CD4-positive, alpha-beta T cell (primary cell): ENCODE data around the gene PLXND1. TPM values are rescaled to one million over a fixed set of nuclear protein-coding genes. Genes with fewer than 3 reads are reported as not detected.

Experiments
- ATAC-seq: fragments of 200-7000 bp; cut with Tn5 transposase; one replicate; pipeline ENCODE4 v1.10.0; 2022; ENCODE audit warnings: mild to moderate bottlenecking; ENCODE audit not compliant: poor library complexity
- CTCF ChIA-PET: fragments of 350-600 bp; sonication (Branson Sonifier 250); formaldehyde crosslinking; loops from one replicate; lab custom pipeline; 2021; ENCODE audit warnings: antibody characterized with exemption, inconsistent platforms; lab: Charles Lee
- POLR2A ChIA-PET: fragments of 350-600 bp; sonication (Branson Sonifier 250); formaldehyde crosslinking; loops from one replicate; lab custom pipeline; 2021; ENCODE audit warnings: antibody characterized with exemption, inconsistent platforms; lab: Charles Lee
- DNase-seq, 14 experiments: peaks; one replicate each; pipeline ENCODE4 v3.0.0-alpha.2; 2013 to 2020; ENCODE audit warnings: mixed read lengths in 2 of 14
- H3K27ac ChIP-seq, 2 donors: one replicate each; pipeline versions ENCODE4 v1.5.1 to v1.7.0; 2013; ENCODE audit warnings: low read length in 2 of 2, low read depth in 1 of 2, mild to moderate bottlenecking in 1 of 2
- H3K27me3 ChIP-seq, 2 experiments: 1 replicate in 1 of 2; 2 replicates in 1 of 2; pipeline versions ENCODE4 v1.6.1 to v1.7.0; 2013; ENCODE audit warnings: low read length in 2 of 2, control low read depth in 1 of 2, mild to moderate bottlenecking in 1 of 2, moderate library complexity in 1 of 2; ENCODE audit not compliant: insufficient read depth in 2 of 2, control insufficient read depth in 1 of 2
- H3K36me3 ChIP-seq: one replicate; pipeline ENCODE4 v1.6.1; 2013; ENCODE audit warnings: low read length, control low read depth; ENCODE audit not compliant: insufficient read depth
- H3K4me1 ChIP-seq: one replicate; pipeline ENCODE4 v1.6.1; 2013; ENCODE audit warnings: low read length, control low read depth; ENCODE audit not compliant: insufficient read depth
- H3K4me3 ChIP-seq: one replicate; pipeline ENCODE4 v1.5.1; 2013; ENCODE audit warnings: mild to moderate bottlenecking, low read length, moderate library complexity
- H3K9me3 ChIP-seq, 2 experiments: 1 replicate in 1 of 2; 2 replicates in 1 of 2; pipeline versions ENCODE4 v1.6.1 to v1.7.0; 2013; ENCODE audit warnings: low read length in 2 of 2, mild to moderate bottlenecking in 2 of 2, control low read depth in 1 of 2, moderate library complexity in 1 of 2; ENCODE audit not compliant: control insufficient read depth in 1 of 2, insufficient read depth in 1 of 2
- H3K27ac Mint-ChIP-seq: one replicate; pipeline ENCODE4 v1.8.0; 2020; ENCODE audit warnings: mixed read lengths
- H3K27me3 Mint-ChIP-seq: one replicate; pipeline ENCODE4 v1.8.0; 2021; ENCODE audit warnings: mixed read lengths
- H3K36me3 Mint-ChIP-seq: one replicate; pipeline ENCODE4 v1.8.0; 2021; ENCODE audit warnings: low read depth, mixed read lengths
- H3K4me1 Mint-ChIP-seq: one replicate; pipeline ENCODE4 v1.8.0; 2021; ENCODE audit warnings: low read depth, mixed read lengths
- H3K4me3 Mint-ChIP-seq: one replicate; pipeline ENCODE4 v1.8.0; 2020; ENCODE audit warnings: mild to moderate bottlenecking, mixed read lengths
- H3K9me3 Mint-ChIP-seq: one replicate; pipeline ENCODE4 v1.8.0; 2020; ENCODE audit warnings: mixed read lengths
- intact Hi-C, 2 experiments: fragments of 100-400 bp; cut with DNase I in 1 of 2; cut with micrococcal nuclease in 1 of 2; formaldehyde crosslinking; loops; one replicate each; pipeline versions ENCODE4 v1.15.1 to v1.9.0; 2023 to 2025; cut with DNase I, micrococcal nuclease
- total RNA-seq, 174 experiments: library from RNA in 2 of 174; stranded (reverse) in 2 of 174; gene quantifications; one replicate each; pipeline ENCODE4 v1.2.3 and lab custom pipeline; 2021 to 2026
- TF ChIP-seq, protein P1 (sequence below): fragments of 200-600 bp; IDR thresholded peaks from one replicate; pipeline ENCODE4 v1.8.0; 2022; ENCODE audit warnings: antibody characterized with exemption, mild to moderate bottlenecking

The PLXND1 gene
- total RNA-seq, 2 experiments from 2014 or later = 61.7 to 62.5 TPM

DNA sequence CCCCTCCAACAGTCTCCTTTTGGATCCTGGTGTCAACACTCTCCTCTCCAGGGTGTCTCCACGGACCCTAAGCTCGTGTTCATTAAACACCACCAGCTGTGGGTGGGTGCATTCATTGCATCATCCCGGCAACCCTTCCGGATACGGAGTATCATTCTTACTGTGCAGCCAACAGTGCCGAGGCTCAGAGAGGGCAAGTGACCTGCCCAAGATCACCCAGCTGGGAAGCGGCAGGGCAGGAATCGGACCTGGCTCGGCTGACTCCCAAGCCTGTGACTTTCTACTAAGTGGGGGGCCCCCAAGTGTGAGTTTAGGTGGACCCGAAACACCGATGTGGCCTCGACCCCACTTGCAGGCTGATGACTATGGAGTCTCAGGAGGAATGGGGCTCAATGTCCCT, 43.1 kb downstream of the PLXND1 start:
- Histone ChIP-seq H3K36me3 (peaks cover 7% of the 10 kb centered on the region), H3K27ac (no peak overlapping the region), H3K27me3 (no peaks in the 10 kb centered on the region), H3K4me3 (no peak overlapping the region), H3K4me1 (peaks cover 6% of the 10 kb centered on the region), H3K9me3 (peaks cover 0 to 5% of the 10 kb centered on the region in 2 experiments)
- no peaks in the 10 kb centered on the region for H3K9me3 Mint-ChIP-seq
- ChIA-PET POLR2A (no interaction called here), CTCF (no interaction called here)
- no peaks in the 10 kb centered on the region for H3K4me1 Mint-ChIP-seq
- H3K27ac Mint-ChIP-seq = no peak overlapping the region
- TF ChIP-seq, protein P1, sequence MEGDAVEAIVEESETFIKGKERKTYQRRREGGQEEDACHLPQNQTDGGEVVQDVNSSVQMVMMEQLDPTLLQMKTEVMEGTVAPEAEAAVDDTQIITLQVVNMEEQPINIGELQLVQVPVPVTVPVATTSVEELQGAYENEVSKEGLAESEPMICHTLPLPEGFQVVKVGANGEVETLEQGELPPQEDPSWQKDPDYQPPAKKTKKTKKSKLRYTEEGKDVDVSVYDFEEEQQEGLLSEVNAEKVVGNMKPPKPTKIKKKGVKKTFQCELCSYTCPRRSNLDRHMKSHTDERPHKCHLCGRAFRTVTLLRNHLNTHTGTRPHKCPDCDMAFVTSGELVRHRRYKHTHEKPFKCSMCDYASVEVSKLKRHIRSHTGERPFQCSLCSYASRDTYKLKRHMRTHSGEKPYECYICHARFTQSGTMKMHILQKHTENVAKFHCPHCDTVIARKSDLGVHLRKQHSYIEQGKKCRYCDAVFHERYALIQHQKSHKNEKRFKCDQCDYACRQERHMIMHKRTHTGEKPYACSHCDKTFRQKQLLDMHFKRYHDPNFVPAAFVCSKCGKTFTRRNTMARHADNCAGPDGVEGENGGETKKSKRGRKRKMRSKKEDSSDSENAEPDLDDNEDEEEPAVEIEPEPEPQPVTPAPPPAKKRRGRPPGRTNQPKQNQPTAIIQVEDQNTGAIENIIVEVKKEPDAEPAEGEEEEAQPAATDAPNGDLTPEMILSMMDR = no peak
- no peaks in the 10 kb centered on the region for H3K27me3 Mint-ChIP-seq
- no peak overlapping the region for H3K4me3 Mint-ChIP-seq
- intact Hi-C loops = no loop called here
- H3K36me3 Mint-ChIP-seq = no peaks in the 10 kb centered on the region
- ATAC-seq = no peak
- no peak for DNase-seq

DNA sequence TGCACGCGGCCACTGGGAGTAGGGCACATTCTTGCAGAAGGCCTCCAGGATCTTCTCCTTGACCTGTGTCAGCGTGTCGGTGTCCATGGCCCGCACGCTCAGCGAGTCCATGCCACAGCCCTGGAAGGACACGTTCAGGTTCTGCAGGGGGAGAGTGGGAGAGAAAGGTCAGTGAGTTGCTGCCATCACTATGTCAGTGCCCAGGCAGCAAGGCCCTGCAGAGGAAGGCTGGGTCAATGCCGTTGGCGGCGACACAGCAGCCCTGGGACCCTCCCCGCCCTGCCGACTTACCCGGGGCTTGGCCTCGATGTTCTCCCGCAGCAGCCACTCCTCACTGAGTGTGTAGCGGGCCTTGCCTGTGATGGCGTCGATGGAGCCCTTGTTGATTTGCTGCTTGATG, 43.7 kb downstream of the PLXND1 start:
- ChIA-PET CTCF (no interaction called here), POLR2A (no interaction called here)
- no peaks in the 10 kb centered on the region for H3K27me3 Mint-ChIP-seq
- Histone ChIP-seq H3K27me3 (no peaks in the 10 kb centered on the region), H3K9me3 (peaks cover 0 to 5% of the 10 kb centered on the region in 2 experiments), H3K4me1 (peaks cover 8% of the 10 kb centered on the region), H3K36me3 (peaks cover 7% of the 10 kb centered on the region), H3K4me3 (no peak overlapping the region), H3K27ac (no peak overlapping the region)
- H3K27ac Mint-ChIP-seq = no peak overlapping the region
- H3K4me1 Mint-ChIP-seq = no peaks in the 10 kb centered on the region
- no peak for DNase-seq
- no peak for ATAC-seq
- H3K4me3 Mint-ChIP-seq = no peak overlapping the region
- no peaks in the 10 kb centered on the region for H3K9me3 Mint-ChIP-seq
- no peaks in the 10 kb centered on the region for H3K36me3 Mint-ChIP-seq
- intact Hi-C loops = no loop called here
- TF ChIP-seq, protein P1 = no peak

DNA sequence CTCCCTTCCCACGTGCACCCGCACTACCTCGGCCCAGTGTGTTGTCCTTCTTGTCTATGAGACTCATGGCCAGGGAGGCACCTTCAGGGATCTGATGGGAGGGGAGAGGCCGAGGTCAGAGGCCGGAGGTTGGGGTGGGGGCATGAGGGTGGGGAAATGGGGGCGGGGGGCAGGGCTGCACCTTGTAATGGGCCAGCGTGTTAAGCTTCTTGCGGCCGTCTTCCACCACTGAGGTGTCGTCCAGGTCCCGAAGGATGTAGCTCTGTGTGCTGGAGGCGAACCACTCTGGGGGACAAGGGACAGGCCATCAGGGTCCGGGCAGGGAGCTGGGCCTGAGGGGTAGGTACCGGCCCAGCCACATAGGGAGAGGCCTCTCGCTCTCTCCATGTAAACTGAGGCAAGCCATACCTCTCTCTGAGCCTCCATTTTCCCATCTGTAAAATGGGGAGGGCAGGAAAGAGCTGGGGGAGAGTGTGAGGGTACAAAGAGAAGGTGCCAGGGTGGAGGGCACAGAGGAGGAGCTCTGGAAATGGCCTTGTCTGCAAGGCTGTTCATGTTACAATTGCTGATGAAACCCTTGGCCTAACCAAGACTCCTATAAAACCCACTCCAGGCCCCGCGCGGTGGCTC, 44.7 kb downstream of the PLXND1 start:
- Mint-ChIP-seq H3K27me3 (no peaks in the 10 kb centered on the region), H3K27ac (no peak overlapping the region), H3K9me3 (no peaks in the 10 kb centered on the region), H3K36me3 (no peaks in the 10 kb centered on the region), H3K4me3 (no peak overlapping the region), H3K4me1 (no peaks in the 10 kb centered on the region)
- Histone ChIP-seq H3K27ac (no peak overlapping the region), H3K27me3 (no peaks in the 10 kb centered on the region), H3K4me1 (peaks cover 8% of the 10 kb centered on the region), H3K36me3 (peaks cover 7% of the 10 kb centered on the region), H3K9me3 (peaks cover 0 to 5% of the 10 kb centered on the region in 2 experiments), H3K4me3 (no peak overlapping the region)
- intact Hi-C loops = no loop called here
- DNase-seq (no peak), ATAC-seq (no peak)
- ChIA-PET CTCF (no interaction called here), POLR2A (no interaction called here)
- TF ChIP-seq, protein P1 = no peak
